HEK293T (cell line): Measurements from ENCODE around the gene PTMA.
"Not testable (repeated sequence)": the region's sequence is repeated elsewhere in the genome, so short reads cannot be mapped to it uniquely, and the experiment has no call there.

ENCODE experiments used
- ARNT ChIP-seq: fragments of 450-650 bp; IDR thresholded peaks from 2 replicates; pipeline ENCODE4 v1.6.1; 2017; ENCODE audit warnings: mild to moderate bottlenecking
- ELF4 ChIP-seq: fragments of 450-650 bp; IDR thresholded peaks from 2 replicates; pipeline ENCODE4 v1.6.1; 2017; ENCODE audit warnings: antibody characterized with exemption
- FOXK2 ChIP-seq: fragments of 450-650 bp; IDR thresholded peaks from 2 replicates; pipeline ENCODE4 v1.6.1; 2016; ENCODE audit warnings: mild to moderate bottlenecking
- L3MBTL2 ChIP-seq: fragments of 450-650 bp; conservative IDR thresholded peaks from 2 replicates; pipeline ENCODE4 v1.6.1; 2016; ENCODE audit warnings: mild to moderate bottlenecking
- PKNOX1 ChIP-seq: fragments of 450-650 bp; IDR thresholded peaks from 2 replicates; pipeline ENCODE4 v1.6.1; 2016
- SP1 ChIP-seq: fragments of 450-650 bp; IDR thresholded peaks from 2 replicates; pipeline ENCODE4 v1.6.1; 2017
- SUZ12 ChIP-seq: fragments of 450-650 bp; IDR thresholded peaks from 2 replicates; pipeline ENCODE4 v1.6.1; 2016; ENCODE audit warnings: mild to moderate bottlenecking
- TARDBP ChIP-seq: fragments of 450-650 bp; IDR thresholded peaks from 2 replicates; pipeline ENCODE4 v1.6.1; 2016

- TF ChIP-seq FOXK2, SP1, TARDBP, SUZ12, ELF4, L3MBTL2, ARNT, PKNOX1: not testable (repeated sequence)
Measured at GRCh38 chr2:231660073-231660472, 48.3 kb upstream of the PTMA start.
